Daoy (cell line): ENCODE measurements around the gene TEX30. TPM values are rescaled to one million over a fixed set of nuclear protein-coding genes. Genes with fewer than 3 reads are reported as not detected.

Experiments used
- DNase-seq: peaks from one replicate; pipeline ENCODE4 v3.0.0-alpha.2; 2015; ENCODE audit warnings: low read depth
- total RNA-seq: library from RNA; depleted of rRNA; stranded (reverse); fragments of >200 nt; shearing (Covaris generic); gene quantifications from 2 replicates; pipeline ENCODE4 v1.2.3, GENCODE V29; 2014

Gene TEX30
- total RNA-seq, 1 experiment from 2014 or later, result 51.3 TPM

DNA sequence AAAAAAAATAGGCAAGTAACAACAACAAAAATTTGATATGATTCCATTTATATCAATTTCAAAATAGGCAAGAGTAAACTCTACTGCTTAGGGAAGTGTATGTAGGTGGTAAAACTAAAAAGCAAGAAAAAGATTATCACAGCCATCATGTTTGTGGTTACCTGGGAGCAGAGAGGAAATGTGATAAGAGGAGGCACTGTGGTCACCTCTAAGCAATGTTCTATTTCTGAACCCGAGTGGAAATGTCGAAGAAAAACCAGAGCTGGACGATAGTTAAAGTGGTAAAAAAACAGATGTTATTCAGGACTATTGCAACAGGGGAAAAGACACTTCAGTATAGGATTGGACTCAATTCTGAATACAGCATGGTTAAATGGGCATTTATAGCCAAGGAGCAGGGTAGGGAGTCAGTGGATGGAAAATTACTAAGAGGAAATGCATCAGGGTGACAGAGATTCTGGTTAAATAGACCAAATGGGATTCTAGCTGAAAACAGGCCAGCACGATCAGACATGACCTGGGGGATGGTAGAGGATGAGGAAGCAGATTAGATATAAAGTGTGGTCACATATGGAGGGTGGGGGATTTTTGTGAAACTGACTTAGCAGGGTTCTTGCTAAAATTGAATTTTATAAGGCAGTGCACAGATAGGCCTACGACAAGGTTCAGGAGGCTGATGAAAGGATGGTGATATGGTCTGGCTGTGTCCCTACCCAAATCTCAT is 6.0 kb upstream of the TEX30 start:
- DNase-seq, result no peak

DNA sequence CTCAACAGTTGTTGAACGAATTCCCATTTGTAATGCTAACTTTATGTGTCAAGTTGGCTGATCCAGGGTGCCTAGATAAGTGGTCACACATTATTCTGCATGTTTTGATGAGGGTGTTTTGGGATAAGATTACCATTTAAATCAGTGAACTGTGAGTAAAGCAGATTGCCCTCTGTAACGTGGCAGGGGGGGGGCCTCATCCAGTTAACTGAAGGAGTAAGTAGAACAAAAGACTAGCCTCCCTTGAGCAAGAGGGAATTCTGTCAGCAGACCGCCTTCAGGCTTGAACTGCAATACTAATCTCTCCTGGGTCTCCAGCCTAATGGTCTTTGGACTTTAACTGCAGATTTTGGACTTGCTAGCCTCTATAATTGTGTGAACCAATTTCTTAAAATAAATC is 4.2 kb upstream of the TEX30 start:
- no peak for DNase-seq

DNA sequence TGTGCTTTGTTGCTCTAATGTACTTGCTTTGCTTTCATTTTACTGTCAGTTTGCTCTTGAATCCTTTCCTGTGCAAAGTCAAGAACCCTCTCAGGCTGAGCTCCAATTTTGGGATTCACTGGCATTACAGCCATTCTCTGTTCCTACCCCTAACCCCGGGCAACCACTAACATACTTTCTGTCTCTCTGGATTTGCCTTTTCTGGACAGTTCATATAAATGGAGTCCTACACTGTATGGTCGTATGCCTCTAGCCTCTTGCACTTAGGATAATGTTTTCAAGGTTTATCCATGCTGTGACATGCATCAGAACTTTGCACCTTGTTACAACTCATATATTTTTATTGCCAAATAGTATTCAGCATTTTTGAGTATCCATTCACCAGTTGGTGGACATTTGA is 2.7 kb upstream of the TEX30 start:
- DNase-seq, result no peak

DNA sequence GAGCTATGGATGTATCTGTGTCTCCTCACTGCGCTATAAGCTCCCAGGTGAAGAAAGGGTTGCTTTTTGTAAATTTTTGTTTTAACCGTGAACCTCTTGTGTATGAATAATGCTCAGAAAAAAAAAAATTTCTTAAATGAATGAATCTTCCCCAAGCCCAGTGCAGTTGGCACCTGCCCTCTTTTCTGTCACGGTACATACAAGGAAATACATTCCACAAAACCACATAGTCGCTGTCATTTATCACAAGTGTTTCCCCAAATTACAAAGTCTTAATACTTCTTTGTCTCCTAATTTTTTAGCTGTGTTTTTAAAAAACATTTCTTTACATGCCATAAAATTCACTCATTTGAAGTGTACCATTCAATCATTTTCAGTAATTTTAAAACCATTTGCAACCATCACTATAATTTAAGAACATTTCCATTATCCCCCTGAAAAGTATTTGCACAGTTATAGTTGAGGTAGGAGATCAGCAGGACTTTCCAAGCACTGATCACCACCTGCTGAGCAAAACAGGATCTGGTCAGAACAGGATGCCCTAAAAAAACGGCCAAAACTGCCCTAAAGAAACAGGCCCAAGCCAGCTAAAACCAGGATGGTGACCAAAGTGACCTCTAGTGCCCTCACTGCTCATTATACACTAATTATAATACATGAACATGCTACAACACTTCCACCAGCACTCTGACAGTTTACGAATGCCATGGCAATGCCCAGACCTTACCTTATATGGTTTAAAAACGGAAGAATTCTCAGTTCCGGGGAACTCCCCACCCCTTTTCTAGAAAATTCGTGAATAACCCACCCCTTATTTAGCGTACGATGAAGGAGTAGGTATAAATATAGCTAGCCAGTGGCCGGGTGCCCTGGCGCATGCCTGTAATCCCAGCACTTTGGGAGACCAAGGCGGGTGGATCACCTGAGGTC is 1.3 kb upstream of the TEX30 start:
- no peak for DNase-seq

DNA sequence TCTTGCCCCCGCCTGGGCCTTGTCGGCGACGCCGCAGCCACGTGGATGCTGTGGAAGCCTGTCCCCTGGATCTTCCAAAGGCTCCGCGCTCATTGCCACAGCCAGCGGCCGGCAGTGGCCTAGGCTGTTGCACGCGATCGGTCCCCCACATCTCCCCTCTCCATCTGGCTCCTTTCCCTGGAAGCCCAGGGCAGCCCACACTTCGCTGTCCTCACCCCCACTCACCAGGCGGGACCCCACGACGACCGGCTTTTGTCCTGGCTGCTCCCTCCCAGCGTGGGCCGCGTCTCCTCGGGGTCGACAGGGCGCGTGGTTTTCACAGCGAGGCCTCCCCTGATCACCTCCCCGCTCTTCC is 605 bp upstream of the TEX30 start:
- DNase-seq, result peak; percentile 2

DNA sequence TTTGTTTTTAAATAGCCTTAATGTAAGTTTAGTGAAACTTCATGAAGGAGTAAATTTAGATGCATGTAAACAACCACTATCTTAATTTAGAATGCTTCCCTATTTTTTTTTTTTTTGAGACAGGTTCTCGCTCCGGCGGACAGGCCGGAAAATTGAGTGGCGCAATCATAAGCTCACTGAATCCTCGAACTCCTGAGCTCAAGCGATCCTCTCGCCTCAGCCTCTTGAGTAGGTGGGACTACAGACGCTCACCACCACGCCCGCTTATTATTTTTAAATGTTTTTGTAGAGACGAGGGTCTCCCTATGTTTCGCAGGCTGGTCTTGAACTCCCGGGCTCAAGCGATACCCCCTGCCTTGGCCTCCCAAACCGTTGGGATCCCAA is 1.6 kb downstream of the TEX30 start:
- no peak for DNase-seq

DNA sequence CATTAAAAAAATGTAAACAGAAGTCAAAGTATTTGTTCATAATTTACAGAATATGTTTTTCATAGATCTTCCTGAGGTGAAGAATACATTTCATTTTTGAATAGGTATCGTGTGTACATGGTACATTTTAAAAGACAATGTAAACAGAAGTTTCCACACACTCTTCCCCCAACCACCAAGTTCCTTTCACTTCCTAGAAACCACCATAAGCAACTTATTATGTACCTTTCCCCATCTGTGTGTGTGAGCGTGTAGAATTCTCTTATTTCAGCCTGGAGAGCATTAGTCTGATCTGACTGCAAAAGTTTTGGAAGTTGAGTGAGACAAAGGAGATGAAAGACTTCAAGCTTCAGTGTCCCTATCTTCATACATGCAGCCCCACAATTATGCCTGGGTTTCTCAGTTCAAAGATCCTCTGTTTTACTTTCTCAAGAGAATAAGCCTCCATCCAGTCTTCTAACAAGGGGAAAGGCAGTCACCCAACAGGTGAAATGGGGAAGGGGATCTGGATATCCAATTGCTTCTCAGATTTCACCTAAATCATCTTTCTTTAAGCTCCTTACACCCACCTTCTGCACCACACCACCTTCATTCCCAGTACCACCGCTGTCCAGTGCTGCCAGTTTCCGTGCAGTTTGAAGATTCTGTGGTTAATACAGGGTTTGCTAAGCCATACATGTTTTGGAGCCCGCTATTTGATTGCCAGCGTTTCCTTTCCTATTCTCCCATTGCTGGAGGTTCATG is 2.1 kb downstream of the TEX30 start:
- DNase-seq, result no peak

DNA sequence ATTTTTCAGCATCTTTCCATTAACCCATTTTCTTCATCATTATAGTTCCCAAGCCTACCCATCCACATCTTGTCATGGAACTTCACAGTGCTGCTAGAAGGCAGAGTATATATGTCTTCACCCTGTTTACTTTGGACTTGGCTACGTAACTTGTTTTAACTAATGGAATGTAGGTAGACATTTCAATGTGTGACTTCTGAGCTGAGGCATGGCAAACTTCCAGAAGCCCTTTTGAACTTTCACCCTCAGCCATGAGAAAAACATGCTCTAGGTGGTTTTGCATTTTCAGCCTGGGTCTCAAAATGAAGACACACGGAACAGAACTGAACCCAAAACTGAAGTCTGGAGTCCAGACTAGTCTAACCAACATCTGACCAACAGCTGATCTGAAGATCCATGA is 3.2 kb downstream of the TEX30 start:
- DNase-seq, result no peak

DNA sequence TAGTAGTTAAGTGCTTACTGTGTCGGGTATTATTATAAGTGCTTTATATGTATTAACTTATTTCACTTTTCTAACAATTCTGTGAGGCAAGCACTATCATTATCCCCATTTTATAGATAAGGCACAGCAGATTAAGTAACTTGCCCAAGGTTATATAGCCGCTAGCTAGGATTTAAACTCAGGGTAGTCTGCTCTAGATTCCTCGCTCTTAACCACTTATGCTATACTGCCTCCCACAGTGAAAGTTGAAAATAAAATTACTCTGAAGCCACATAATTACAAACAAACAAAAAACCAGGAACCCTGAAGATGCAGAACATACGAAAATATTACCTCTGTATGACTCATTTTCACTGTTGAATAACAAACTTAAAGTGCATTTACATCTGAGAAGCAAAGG is 3.9 kb downstream of the TEX30 start:
- DNase-seq, result no peak

DNA sequence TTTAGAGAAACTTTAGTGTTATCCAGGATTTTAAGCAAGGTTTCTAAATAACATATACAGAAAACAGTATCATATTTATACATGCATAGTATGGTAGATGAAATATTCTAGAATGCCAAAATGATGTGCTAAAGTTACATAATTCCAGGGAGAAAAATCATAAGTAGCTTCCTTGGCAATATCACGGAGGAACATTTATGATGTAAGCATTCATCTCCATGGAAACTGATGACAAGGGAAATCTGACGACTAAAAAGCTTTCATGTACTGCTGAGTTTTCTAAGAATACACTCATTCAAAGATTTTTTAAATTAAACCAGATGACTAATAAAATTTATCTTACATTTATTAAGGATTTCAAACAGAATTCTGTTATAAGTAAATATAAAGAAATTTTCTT is 4.7 kb downstream of the TEX30 start:
- no peak for DNase-seq

DNA sequence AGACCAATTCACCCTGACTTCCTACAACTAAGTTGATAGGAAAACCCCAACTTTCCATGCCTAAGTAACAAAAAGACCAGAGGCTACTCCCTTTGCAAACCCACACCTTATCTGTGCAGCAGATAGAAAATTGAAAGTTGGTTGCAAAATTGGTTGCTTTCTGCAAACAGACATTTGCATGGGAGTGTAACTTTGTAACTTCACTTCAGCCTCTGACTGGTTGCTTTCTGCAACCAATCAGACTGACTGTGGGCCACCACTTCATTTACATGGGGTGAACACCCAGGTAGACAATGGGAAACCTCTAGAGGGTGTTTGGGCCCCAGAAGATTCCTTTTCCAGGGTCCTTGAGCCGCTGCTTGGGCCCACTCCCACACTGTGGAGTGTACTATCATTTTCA is 9.8 kb downstream of the TEX30 start:
- no peak for DNase-seq

DNA sequence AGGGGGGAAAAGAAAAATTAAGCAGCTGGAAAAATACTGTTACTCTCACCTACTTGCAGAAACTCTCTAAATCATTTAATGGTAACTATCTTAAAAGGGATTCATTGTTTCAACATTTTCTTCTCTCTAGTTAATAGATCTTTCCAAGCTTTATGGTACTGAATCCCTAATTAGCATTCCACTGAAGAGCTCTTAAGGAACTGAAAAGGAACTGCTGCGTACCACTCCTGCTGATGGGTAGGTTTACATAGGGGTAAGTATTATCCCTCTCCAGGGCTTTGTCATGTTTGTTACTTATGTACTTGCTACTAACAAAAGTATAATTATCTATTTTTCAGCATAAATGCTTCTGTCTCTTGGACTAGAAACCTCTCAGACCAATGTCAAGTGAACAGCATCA is 12.5 kb downstream of the TEX30 start:
- DNase-seq, result no peak

DNA sequence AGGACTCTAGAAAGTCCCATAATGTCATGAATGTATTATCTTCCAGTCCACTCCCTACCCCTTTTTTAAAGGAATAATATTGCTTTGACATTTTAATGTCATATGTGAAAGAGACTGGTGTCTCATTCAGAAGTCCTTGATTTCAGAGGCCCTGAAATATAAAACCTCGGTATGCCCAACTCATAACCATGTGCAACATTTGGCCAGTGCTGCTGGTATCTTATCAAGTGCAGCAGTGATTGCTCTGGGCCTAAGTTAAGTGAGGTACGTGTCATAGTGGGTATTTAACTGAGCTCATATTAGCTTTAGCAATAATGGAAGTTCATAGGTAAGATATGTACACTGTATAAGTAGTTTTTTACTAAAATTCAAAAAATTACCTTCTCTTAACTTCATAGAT is 14.7 kb downstream of the TEX30 start:
- no peak for DNase-seq

DNA sequence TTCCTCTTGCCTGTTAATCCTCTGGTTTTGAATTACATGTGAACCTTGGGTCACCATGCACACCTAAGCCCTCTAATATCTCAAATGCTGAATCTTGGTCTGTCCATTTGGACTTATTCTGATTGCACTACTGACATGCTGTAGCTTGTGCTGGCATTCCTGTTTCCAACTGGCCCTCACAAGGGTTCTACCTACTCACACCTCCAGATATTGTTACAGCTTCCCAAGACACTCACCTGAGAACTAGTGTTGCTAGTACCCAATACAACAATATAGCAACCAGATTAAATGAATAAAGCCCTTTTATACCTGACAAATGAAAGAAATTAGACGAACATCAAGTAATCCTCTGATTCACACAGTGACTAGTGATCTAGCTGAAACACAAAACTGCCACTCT is 16.6 kb downstream of the TEX30 start:
- DNase-seq, result no peak

DNA sequence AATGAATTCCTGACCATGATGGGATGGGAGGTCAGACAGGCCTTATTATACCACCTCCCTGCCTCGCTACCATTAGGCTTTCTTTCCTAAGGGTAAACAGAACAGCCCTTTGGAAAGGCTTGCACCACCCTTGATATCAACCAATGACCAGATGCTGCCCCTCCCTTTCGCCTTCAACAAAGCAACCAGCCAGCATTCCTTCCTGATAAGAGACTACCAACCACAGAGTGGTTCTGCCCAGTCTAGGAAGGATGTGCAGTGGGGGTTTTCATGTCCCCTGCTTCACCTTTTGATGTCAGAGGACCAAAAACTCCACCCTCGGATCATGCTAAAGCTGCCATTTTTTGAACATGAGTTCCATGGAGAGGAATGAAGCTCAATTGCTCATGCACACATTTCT is 21.7 kb downstream of the TEX30 start:
- DNase-seq, result no peak

DNA sequence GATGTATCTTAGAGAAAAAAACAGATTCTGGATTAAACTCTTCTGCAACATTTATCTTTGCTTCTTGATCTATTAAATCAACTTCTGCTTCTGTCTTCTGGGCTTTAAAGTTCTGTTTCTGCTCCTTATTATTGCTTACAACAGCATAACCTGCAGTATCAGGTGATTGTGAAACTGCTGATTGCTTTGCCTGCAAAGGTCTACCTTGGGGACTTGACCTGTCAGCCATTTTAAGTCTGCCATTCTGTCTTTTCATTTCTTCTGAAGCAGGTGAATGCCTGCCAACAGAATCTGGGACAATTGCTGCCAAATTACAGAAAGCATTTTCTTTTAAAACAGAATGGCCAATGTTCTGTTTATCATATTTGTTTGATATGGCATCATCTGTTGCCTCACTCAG is 31.1 kb downstream of the TEX30 start:
- no peak for DNase-seq

DNA sequence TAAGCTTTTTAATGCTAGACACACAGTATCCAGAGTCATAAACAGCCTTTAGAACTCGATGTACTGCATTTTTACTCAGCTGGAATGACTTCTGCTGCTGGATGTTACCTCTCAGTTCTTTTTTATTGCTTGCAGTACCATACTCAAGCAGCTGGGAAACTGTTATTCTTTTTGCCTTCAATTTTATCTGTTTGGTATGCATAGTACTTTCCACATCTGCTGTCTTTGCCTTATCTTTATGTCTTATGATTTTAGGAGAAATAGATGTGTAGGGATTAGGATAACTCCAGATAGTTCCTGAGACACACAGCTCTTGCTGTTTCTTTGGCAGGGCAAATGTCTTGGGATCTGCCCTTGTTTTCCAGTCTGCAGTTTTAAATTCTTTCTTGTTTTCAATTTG is 31.5 kb downstream of the TEX30 start:
- DNase-seq, result no peak

DNA sequence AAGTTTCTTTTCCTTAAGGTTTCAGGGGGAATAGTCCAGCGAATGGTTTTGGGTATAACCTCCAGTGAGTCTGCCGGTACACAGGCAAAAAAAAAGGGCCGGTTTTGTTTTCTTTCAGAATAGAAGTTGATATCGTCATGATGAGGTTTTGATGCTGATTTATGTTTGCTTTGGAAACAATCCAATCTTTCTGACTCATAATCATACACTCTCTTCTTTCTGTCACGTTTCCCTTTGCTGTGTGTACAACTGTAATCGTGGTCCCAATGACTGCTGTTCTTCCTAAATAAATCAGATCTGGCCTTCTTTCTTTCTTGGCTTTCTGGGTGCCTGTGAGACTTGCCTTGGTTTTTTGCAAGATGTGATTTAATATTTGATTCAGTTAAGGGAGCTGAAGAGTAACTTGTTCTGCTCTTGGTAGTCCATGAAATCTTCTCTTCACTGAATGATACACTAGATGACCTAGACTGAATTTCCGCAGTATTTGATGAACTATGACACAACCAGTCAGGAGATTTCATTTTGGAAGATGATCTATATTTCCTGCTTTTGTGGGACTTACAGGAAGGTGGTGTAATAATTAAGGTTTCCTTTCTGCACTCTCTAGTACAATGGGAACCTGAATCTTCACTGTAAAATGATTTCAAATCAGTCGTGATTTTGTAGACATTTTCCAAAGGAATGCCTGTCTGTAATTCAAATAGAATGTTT is 43.9 kb downstream of the TEX30 start:
- DNase-seq, result peak; percentile 46

DNA sequence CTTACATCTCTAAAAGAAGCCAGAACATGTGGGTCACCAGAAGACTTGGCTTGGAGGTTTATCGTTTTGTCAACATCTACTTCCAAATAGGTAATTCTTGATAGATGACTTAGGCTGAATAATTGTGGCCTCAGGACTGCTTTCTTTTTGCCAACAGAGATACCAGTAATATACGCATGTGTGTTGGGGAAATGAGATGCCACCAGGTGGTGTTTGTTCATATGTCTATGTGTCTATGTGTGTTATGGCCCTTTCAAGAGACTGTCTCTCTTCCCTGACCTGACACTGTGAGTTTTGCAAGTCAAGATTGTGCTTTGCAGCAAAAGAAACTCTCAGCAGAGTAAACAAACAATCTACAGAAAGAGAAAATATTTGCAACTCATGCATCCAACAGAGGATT is 47.2 kb downstream of the TEX30 start:
- no peak for DNase-seq

DNA sequence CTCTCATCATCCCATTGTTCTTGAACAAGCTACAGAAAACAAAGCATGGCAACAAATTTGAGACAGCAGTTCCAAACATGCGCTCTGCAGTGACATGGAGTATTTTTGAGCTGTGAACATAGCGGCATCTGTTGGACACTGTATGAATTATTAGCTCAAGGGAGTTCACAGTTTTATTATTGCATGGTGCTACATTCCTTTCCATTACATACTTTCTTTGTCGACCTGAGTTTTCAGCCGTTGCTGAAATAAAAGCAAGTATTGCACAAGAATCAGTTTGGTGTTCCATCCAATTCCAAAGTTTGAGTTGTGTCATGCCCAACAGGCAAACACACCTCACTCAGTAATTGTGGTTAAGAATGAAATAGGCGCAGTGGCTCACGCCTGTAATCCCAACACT is 48.7 kb downstream of the TEX30 start:
- peak; percentile 35 for DNase-seq

DNA sequence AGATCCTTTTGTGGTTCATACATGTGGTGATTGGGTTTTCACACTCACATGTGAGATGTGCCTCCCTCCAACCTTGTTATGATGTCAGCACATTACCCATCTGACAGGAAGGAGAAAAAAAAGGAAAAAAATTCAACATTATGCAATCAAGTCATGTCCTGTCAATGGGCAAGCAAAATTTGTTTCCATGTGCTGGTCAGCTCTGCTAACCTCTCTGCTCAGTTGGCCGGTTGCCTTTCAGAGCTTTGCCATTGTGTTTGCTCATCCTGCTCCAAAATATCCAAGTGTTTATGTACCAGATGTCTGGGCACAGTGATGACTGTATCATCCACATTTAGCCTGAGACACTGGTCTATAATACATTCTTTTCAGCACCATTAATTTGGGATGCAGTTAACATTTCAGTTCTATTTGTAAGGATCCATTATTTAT is 51.8 kb downstream of the TEX30 start:
- no peak for DNase-seq

DNA sequence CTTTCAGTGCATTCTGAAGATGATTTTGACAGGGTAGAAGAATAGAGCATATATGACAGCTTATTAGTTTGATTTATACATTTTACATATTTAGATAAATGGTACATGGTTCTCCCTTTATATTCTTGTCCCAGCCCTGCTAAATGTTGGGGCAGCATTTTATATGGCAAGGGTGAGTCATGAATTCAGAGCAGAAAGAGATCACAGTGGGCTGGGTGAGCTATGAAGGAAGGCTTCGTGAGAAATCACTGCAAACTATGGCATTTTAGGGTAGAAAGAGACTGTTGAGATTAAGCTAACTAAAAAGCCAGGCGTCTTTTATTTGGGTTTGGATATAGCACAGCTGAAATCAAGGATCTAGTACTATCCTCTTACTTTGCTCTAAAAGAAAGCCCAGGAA is 54.8 kb downstream of the TEX30 start:
- DNase-seq, result no peak
